SK-N-MC (cell line): Measurements from ENCODE around the gene ERBB4.
"Not testable (repeated sequence)": the region's sequence is repeated elsewhere in the genome, so short reads cannot be mapped to it uniquely, and the experiment has no call there.

Experiments
- DNase-seq: peaks from one replicate; pipeline ENCODE4 v3.0.0-alpha.2; 2011; ENCODE audit warnings: low read depth, low spot score
- H3K27ac ChIP-seq: fragments of 200-600 bp; sonication (generic); 2 replicates; pipeline ENCODE4 v1.5.1; 2016; ENCODE audit warnings: mixed run types
- H3K36me3 ChIP-seq: fragments of 200-600 bp; sonication (generic); 2 replicates; pipeline ENCODE4 v1.6.1; 2017; ENCODE audit warnings: antibody characterized with exemption, low read length, mixed read lengths; ENCODE audit not compliant: insufficient read depth
- H3K4me3 ChIP-seq: fragments of 200-600 bp; sonication (generic); 2 replicates; pipeline ENCODE4 v1.5.1; 2016
- H3K9ac ChIP-seq: fragments of 200-600 bp; sonication (generic); 2 replicates; pipeline ENCODE4 v1.8.0; 2017; ENCODE audit warnings: mixed run types, mixed read lengths; ENCODE audit not compliant: insufficient read length
- H3K9me3 ChIP-seq: fragments of 200-600 bp; sonication (generic); 2 replicates; pipeline ENCODE4 v1.6.1; 2017; ENCODE audit warnings: low read depth, mild to moderate bottlenecking, antibody characterized with exemption, low read length, moderate library complexity, mixed read lengths
- EZH2 ChIP-seq: fragments of 200-600 bp; sonication (generic); IDR thresholded peaks from one replicate; pipeline ENCODE4 v1.6.1; 2017; ENCODE audit warnings: antibody characterized with exemption
- FOXP2 ChIP-seq: optimal IDR thresholded peaks from 2 replicates; pipeline ENCODE3; 2011; ENCODE audit warnings: mild to moderate bottlenecking, moderate library complexity; ENCODE audit not compliant: insufficient read depth; ENCODE audit errors: extremely low read length, control extremely low read depth
- POLR2AphosphoS5 ChIP-seq: IDR thresholded peaks from 2 replicates; pipeline ENCODE4 v1.6.1; 2012; ENCODE audit warnings: mild to moderate bottlenecking, low read depth, low read length, borderline replicate concordance

ERBB4 gene

DNA sequence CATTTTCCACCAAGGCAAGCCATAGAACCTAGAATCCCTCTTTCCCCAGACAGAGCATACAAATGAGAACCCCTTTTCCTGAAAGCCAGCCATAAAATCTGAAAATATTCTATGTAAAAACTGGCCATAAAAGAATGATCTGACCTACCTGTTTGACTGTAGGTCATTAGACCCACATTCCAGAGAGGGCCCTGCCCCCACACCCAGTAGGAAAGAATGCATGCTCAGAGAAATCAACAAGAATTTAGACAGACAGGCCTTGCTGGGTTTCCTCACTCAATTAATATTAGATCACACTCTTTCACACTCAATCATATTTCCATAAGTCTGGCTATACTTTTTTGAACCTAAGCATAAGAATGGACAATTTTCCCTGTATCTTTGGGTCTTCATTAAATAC lies 929.5 kb downstream of the ERBB4 start:
- no peak overlapping the region for H3K27ac ChIP-seq
- no peaks in the 10 kb centered on the region for H3K36me3 ChIP-seq
- DNase-seq = no peak
- no peak overlapping the region for H3K4me3 ChIP-seq
- no peak overlapping the region for H3K9ac ChIP-seq
- TF ChIP-seq FOXP2 = no peak
- no peak for TF ChIP-seq EZH2
- TF ChIP-seq POLR2AphosphoS5 = no peak
- H3K9me3 ChIP-seq = no peaks in the 10 kb centered on the region

DNA sequence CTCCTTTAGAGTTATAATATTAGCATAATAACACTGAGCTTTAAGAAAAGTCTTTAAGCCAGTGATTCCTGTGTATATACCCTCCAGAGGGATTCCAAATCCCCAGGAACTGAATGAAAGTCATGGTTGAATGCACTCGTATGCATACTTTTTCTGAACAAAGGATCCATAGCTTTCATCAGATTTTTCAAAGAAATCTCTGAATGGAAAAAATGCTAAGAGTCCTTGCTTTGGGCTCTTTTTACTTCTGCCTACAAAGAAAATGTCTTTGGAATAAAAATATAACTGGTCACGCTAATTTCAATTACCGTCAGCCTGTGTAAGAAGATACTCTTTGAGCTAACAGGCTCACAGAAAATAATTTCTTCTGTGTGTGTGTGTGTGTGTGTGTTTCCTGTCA lies 939.5 kb downstream of the ERBB4 start:
- H3K9me3 ChIP-seq = no peaks in the 10 kb centered on the region
- H3K27ac ChIP-seq = peak overlapping the region; percentile 89
- H3K9ac ChIP-seq = peak overlapping the region; percentile 20
- DNase-seq = peak; percentile 77
- peak overlapping the region; percentile 48 for H3K4me3 ChIP-seq
- no peaks in the 10 kb centered on the region for H3K36me3 ChIP-seq
- TF ChIP-seq FOXP2 = no peak
- TF ChIP-seq EZH2 = no peak
- TF ChIP-seq POLR2AphosphoS5 = no peak

DNA sequence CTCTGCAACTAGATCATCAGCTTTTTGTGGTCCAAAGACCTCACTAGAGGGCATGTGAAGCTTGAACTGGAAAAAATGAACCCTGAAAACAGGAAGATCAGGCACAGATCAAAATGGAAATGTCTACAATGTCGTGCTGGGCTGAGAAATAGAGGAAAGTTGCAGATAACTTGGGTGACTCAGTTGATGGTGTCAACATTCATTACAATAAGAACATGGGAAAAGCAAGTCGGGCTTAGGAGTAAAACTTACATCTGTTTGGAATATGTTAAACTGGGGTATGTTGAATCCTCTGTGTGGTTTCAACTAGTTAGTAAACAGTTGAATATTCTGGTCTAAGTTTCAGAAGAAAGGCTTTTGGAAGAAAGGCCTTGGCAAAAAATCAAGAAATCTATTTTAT lies 940.4 kb downstream of the ERBB4 start:
- H3K36me3 ChIP-seq = no peaks in the 10 kb centered on the region

DNA sequence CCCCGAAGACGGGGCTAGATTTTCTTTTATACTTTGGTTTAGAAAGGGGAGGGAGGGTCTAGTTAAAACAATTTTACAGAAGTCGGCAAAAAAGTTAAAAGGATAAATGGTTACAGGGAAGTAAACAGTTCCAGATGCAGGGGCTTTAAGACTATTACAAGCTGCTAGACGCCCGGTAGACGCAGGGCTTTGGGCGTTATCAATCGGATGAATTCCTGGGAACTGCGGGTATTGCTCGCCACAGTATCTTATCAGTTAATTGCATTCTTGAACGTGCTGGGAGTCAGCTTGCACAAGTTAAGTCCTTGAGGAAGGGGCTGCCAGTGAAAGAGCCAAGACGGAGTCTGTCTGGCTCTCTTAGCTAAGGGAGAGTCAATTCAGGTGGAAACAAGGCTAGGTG lies 946.6 kb downstream of the ERBB4 start:
- not testable (repeated sequence) for H3K9me3 ChIP-seq, H3K36me3 ChIP-seq, DNase-seq, H3K4me3 ChIP-seq, H3K9ac ChIP-seq, H3K27ac ChIP-seq

More for the DNA sequence above, 940.4 kb downstream of the ERBB4 start:
- DNase-seq = no peak
- H3K4me3 ChIP-seq = no peak overlapping the region
- no peak for TF ChIP-seq EZH2
- TF ChIP-seq POLR2AphosphoS5 = no peak
- TF ChIP-seq FOXP2 = no peak
- H3K27ac ChIP-seq = peak overlapping the region; percentile 89
- no peak overlapping the region for H3K9ac ChIP-seq
- no peaks in the 10 kb centered on the region for H3K9me3 ChIP-seq

- no peak overlapping the region for H3K4me3 ChIP-seq
- H3K9ac ChIP-seq = no peak overlapping the region
- H3K36me3 ChIP-seq = no peaks in the 10 kb centered on the region
- no peaks in the 10 kb centered on the region for H3K9me3 ChIP-seq
- DNase-seq = no peak
- TF ChIP-seq POLR2AphosphoS5 = no peak
- no peak for TF ChIP-seq EZH2
- no peak for TF ChIP-seq FOXP2
- H3K27ac ChIP-seq = no peak overlapping the region
Observed at GRCh38 chr2:211591426-211591825, 947.2 kb downstream of the ERBB4 start.

- no peak overlapping the region for H3K27ac ChIP-seq
- H3K36me3 ChIP-seq = no peaks in the 10 kb centered on the region
- no peaks in the 10 kb centered on the region for H3K9me3 ChIP-seq
- TF ChIP-seq POLR2AphosphoS5 = no peak
- no peak for TF ChIP-seq EZH2
- no peak for TF ChIP-seq FOXP2
- DNase-seq = no peak
- H3K4me3 ChIP-seq = no peak overlapping the region
- no peak overlapping the region for H3K9ac ChIP-seq
Observed at GRCh38 chr2:211568439-211568838, 970.2 kb downstream of the ERBB4 start.

DNA sequence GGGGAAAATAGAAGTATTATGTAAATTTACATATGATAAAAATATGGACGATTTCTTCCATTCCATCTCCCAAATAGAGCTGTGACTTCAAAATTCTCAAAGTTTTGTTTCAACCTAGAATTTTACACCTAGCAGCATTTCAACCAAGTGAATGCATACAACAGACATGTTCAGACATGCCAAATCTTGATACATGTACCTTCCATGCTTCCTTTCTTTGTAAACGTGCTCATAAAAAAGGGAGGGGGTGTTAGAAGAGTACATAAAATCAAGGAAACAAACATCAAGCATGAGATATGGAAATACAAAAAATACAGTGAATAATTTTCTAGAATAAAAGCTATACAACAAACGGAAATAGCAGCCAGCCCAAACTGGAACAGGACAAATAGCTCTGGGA lies 974.2 kb downstream of the ERBB4 start:
- H3K4me3 ChIP-seq = no peak overlapping the region
- H3K27ac ChIP-seq = no peak overlapping the region
- H3K9me3 ChIP-seq = no peaks in the 10 kb centered on the region
- TF ChIP-seq FOXP2 (no peak), POLR2AphosphoS5 (no peak), EZH2 (no peak)
- H3K36me3 ChIP-seq = no peaks in the 10 kb centered on the region
- DNase-seq = no peak
- H3K9ac ChIP-seq = no peak overlapping the region

DNA sequence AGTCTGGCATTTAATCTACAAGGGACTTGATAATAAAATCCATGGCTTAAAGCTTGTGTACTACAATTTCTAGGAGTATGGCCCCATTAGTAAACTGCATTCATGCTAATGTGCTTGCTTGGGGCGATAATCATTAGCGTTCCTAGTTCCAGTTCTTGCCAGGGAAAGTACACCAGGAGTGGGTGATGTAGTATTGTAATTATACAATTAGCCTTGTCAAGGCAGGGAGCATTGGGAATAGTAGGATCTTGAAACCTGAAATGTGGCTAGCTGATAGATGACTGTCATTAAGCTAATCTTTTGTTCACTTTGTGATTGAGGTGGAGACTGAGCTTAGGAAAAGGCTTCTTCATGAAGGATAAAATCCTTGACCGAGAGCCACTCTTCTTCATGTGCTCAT lies 993.0 kb downstream of the ERBB4 start:
- TF ChIP-seq POLR2AphosphoS5 (no peak), EZH2 (no peak)
- Histone ChIP-seq H3K4me3 (no peak overlapping the region), H3K9me3 (no peaks in the 10 kb centered on the region), H3K36me3 (no peaks in the 10 kb centered on the region), H3K27ac (no peak overlapping the region), H3K9ac (no peak overlapping the region)
- DNase-seq = no peak

DNA sequence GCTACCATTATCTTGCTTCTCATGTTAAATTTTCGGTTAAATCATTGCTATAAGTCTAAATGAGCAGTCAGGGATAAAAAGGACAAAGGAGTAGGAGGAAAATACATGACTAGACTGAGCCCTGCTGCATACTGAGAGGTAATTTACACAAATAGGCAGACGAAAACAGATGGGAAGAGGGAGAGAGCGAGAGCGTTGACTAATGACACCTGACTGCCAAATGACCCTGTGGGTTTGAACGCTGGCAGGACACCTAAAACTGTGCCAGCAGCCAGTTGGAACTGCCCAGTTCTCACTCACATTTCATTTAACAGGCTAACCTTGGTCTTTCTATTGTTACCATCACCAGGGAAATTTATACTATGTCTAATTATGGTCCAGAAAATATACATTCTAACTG lies 1004.0 kb downstream of the ERBB4 start:
- H3K9ac ChIP-seq = no peak overlapping the region
- H3K36me3 ChIP-seq = no peaks in the 10 kb centered on the region
- H3K4me3 ChIP-seq = no peak overlapping the region
- H3K9me3 ChIP-seq = no peaks in the 10 kb centered on the region
- DNase-seq = no peak
- no peak for TF ChIP-seq FOXP2
- TF ChIP-seq POLR2AphosphoS5 = no peak
- TF ChIP-seq EZH2 = no peak
- H3K27ac ChIP-seq = no peak overlapping the region

- DNase-seq, H3K9ac ChIP-seq, H3K27ac ChIP-seq, H3K4me3 ChIP-seq, H3K9me3 ChIP-seq, H3K36me3 ChIP-seq: not testable (repeated sequence)
Observed at GRCh38 chr2:211524248-211524647, 1014.4 kb downstream of the ERBB4 start.
